Measurements from ENCODE around the gene CDK14.
A peak's percentile ranks its signal among the peaks of the same experiment; 100 is the strongest.

CDK14 gene

DNA sequence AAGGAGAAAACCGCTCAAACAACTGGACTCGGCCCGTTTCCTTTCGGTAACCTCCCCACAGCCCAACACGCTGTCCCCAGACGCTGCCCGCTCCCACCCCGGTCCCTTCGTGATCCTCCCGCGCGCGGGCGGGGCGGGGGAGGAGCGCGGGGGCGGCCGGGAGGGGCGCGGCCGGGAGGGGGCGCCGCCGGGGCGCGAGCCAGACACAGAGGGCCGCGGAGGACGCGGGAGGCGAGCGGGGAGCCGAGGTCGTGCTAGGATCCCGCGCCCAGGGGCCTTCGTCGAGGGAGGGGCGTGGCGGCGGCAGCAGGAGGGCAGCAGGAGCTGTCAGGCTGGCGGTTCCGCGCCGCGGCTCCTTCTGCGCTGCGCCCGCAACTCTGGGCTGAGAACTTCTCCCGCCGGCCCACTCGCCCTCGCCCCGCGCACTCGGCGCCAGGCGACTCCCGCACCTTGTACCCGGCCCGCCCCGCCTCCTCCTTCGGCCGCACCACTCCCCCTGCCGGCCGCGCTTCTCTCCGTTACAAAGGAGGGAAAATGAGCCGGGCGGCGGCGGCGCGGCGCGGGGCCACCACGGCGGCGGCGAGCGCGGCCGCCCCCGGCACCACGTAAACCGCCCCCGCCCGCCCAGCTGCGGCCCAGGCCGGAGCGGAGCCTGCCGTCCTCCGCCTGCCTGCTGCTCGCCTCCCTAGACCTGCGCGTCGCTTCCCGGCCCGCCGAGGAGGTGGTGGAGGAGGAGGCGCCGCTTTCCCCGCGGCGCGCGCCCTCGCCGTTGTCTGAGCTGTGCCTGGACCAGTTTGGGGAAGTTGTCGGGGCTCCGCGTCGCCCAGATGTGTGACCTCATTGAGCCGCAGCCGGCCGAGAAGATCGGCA lies at the start of gene CDK14:
Gene CDK14 (plus strand): TSS at position 521 of the 870 bp plus-strand sequence. CDS start 307 bp downstream, at position 828.
- DNase-seq (ENCODE audit: low read depth), result peak; percentile 65

DNA sequence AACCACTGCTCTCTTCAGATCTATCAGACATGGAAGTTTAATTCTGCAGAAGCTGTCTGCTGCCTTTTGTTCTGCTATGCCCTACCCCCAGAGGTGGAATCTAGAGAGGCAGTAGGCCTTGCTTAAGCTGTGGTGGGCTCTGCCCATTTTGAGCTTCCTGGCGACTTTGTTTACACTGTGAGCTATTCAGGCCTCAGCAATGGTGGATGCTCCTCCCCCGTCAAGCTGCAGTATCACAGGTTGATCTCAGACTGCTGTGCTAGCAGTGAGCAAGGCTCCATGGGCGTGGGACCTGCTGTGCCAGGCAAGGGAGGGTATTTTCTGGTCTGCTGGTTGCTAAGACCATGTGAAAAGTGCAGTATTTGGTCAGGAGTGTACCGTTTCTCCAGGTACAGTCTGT lies 45.1 kb upstream of the CDK14 start:
- DNase-seq (ENCODE audit: low read depth), result no peak

- peak; percentile 16 for DNase-seq (ENCODE audit: low read depth)
These were observed 43.6 kb upstream of the CDK14 start for GRCh38 chr7:90552521-90552920.

- DNase-seq (ENCODE audit: low read depth), result peak; percentile 36
These were observed 35.4 kb upstream of the CDK14 start for GRCh38 chr7:90560730-90561129.

GRCh38 chr7:90563286-90563685 lies 32.8 kb upstream of the CDK14 start:
- no peak for DNase-seq (ENCODE audit: low read depth)

DNA sequence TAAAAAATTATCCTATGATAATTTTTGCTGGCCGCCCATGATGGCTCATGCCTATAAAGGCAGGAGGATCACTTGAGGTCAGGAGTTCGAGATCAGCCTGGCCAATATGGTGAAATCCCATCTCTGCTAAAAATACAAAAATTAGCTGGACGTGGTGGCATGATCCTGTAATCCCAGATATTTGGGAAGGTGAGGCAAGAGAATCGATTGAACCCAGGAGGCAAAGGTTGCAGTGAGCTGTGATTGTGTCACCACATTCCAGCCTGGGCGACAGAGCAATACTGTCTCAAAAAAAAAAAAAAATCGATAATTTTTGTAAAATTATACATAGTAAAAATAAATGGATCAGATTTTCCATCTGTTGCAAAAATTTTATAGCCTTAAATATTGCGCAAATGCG lies 31.7 kb upstream of the CDK14 start:
- DNase-seq (ENCODE audit: low read depth), result no peak

- DNase-seq (ENCODE audit: low read depth), result no peak
These were observed 27.9 kb upstream of the CDK14 start for GRCh38 chr7:90568213-90568612.

DNA sequence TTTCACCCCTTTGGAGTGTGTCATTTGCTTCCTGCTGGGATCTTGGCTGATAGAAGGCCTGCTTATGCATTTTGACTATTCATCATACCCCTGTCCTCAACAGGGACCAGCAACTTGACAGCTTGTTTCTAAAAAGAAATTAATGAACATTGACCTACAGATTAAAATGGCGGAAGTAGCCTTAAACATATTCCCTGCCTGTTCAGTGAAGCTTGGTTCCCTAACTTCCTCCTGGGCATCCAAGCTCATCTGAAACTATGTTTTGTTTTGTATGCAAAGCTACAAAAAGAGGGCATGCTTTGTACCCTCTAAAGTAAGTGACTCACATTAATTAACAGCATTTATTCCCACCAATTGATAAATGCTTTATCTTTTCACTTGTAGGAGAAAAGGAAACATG lies 26.8 kb upstream of the CDK14 start:
- DNase-seq (ENCODE audit: low read depth), result no peak

- DNase-seq (ENCODE audit: low read depth), result no peak
These were observed 25.7 kb upstream of the CDK14 start for GRCh38 chr7:90570373-90570959.

- DNase-seq (ENCODE audit: low read depth), result no peak
These were observed 21.8 kb upstream of the CDK14 start for GRCh38 chr7:90574146-90574819.

GRCh38 chr7:90574820-90575187 lies 21.3 kb upstream of the CDK14 start:
- DNase-seq (ENCODE audit: low read depth), result no peak

GRCh38 chr7:90579181-90579688 lies 16.9 kb upstream of the CDK14 start:
- peak; percentile 58 for DNase-seq (ENCODE audit: low read depth)

DNA sequence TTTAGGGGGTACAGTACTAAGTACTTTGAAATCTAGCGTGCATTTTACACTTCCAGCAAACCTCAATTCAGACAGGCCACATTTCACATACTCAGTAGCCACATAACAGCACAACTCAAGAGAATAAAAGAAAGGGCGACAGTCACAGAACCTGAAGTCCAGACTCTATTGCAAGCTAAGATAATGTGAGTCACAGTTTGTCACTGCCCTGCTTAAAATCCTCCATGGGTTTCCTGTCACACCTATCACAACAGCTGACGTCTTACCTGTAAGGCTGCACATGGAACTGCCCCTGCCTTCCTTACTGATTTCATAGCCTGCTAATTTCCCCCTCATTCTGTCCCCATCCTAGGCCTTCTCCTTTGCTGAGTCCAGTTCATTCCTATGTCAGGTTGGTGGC lies 16.1 kb upstream of the CDK14 start:
- no peak for DNase-seq (ENCODE audit: low read depth)

DNA sequence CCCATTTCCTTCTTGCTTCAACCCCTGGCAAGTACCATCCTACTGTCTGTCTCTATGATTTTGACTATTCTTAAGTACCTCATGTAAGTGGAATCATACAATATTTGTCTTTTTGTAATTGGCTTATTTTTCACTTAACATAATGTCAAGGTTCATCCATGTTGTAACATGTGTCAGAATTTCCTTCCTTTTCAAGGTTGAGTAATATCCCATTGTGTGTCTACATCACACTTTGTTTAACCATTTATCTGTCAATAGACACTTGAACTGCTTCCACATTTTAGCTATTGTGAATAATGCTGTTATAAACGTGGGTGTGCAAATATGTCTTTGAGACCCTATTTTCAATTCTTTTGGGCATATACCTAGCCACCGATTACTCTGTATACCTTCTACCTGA lies 14.0 kb upstream of the CDK14 start:
- no peak for DNase-seq (ENCODE audit: low read depth)

DNA sequence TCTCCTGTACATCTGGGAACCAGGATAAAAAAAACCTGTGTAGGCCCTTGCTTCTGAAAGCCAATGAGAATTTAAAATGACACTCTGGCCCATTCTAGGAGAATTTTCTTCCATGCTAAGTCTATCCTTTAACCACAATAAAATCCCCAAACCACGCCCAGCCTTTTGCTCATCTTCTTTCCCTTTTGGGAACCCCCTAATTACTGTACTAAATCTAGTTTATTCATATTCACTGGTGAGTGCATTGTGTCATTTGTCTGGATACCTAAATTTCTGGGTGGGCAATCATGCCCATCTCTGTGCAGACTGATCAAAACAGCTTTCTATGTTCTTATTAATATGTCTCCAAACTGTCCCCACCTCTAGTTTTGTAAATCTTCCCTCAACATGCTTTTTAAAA lies 11.7 kb upstream of the CDK14 start:
- no peak for DNase-seq (ENCODE audit: low read depth)

GRCh38 chr7:90586091-90586490 lies 10.0 kb upstream of the CDK14 start:
- no peak for DNase-seq (ENCODE audit: low read depth)

- DNase-seq (ENCODE audit: low read depth), result no peak
These were observed 8.4 kb upstream of the CDK14 start for GRCh38 chr7:90587766-90588165.

GRCh38 chr7:90592033-90592432 lies 4.1 kb upstream of the CDK14 start:
- DNase-seq (ENCODE audit: low read depth), result peak; percentile 12

DNA sequence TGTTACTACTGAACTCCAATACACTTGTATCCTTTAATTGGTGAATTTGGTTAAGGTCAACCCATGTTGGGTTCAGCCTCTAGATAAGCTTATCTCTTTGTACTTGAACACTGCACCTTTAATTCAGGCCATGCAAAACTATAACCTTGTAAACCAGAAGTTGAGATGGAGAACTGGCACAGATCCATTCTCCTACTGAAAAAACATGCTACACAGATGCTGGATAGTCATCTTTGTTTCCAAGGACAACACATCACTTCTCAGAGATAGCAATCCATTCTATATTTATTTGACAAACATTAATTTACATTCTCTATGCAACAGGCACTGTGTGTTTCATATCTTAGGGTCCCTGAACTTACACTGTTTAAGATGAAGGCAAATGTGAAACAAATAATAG lies 2.9 kb upstream of the CDK14 start:
- no peak for DNase-seq (ENCODE audit: low read depth)

GRCh38 chr7:90594751-90595317 lies 1.3 kb upstream of the CDK14 start:
- peak; percentile 76 for DNase-seq (ENCODE audit: low read depth)

GRCh38 chr7:90595342-90595800 lies 750 bp upstream of the CDK14 start:
- no peak for DNase-seq (ENCODE audit: low read depth)
